ENCODE results near the gene TNPO3. TPM values are rescaled to one million over a fixed set of nuclear protein-coding genes. Genes with fewer than 3 reads are reported as not detected.

Gene TNPO3
- total RNA-seq, 1 donor from 2014 or later: 52.3 TPM

DNA sequence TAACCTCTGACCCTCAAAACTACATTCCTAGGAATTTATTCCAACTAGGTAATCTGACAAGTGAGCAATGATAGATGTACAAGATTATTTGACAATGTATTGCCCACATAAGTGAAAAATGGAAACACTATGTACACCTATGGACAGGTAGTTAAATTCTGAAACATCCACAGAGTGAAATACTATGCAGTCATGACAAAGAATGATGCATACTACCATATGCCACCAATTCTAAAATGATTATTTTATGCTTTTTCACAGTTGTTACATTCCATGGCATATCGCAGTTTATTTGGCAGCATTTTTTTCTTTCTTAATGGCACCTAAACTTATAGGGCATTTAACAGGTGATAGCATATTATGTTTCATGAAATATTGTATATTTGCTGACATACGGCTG lies 20.1 kb upstream of the TNPO3 start:
- TF ChIP-seq, protein P1, sequence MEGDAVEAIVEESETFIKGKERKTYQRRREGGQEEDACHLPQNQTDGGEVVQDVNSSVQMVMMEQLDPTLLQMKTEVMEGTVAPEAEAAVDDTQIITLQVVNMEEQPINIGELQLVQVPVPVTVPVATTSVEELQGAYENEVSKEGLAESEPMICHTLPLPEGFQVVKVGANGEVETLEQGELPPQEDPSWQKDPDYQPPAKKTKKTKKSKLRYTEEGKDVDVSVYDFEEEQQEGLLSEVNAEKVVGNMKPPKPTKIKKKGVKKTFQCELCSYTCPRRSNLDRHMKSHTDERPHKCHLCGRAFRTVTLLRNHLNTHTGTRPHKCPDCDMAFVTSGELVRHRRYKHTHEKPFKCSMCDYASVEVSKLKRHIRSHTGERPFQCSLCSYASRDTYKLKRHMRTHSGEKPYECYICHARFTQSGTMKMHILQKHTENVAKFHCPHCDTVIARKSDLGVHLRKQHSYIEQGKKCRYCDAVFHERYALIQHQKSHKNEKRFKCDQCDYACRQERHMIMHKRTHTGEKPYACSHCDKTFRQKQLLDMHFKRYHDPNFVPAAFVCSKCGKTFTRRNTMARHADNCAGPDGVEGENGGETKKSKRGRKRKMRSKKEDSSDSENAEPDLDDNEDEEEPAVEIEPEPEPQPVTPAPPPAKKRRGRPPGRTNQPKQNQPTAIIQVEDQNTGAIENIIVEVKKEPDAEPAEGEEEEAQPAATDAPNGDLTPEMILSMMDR (conservative IDR thresholded peaks at IDR 0.05): no peak
- peaks cover 14% of the 10 kb centered on the region for H3K27me3 Mint-ChIP-seq
- H3K36me3 Mint-ChIP-seq: no peaks in the 10 kb centered on the region
- no peak for DNase-seq (ENCODE audit: extremely low spot score, unreplicated experiment)
- H3K4me3 Mint-ChIP-seq: no peak overlapping the region
- no peaks in the 10 kb centered on the region for H3K9me3 Mint-ChIP-seq
- H3K4me1 Mint-ChIP-seq (ENCODE audit: unreplicated experiment): no peaks in the 10 kb centered on the region
- no peak overlapping the region for H3K27ac Mint-ChIP-seq

DNA sequence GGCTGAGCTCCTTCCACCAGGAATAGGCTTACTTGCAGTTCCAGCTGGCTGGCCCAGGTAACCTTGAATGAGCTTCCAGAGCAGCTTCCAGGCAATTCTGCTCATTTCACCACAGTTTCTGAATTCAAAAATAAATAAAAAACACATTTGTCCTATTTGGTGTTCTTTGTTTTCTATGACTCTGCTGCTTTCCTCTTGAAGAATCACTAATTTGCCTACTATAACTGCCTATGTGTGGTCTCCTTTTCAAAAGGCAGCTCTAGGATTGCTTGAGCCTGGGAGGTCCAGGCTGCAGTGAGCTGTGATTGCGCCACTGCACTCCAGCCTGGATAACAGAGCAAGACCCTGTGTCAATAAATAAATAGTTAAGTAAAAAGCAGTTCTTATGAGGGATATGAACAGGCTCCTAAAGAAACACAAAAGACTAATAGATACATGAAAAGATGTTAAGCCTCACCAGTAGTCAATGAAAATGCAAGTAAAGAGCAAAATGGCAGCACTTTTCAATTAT lies 19.5 kb upstream of the TNPO3 start:
- Mint-ChIP-seq H3K4me1 (ENCODE audit: unreplicated experiment) (no peaks in the 10 kb centered on the region), H3K4me3 (no peak overlapping the region), H3K9me3 (no peaks in the 10 kb centered on the region), H3K36me3 (no peaks in the 10 kb centered on the region), H3K27me3 (peaks cover 15% of the 10 kb centered on the region), H3K27ac (no peak overlapping the region)
- DNase-seq (ENCODE audit: extremely low spot score, unreplicated experiment): no peak
- TF ChIP-seq, protein P1 (conservative IDR thresholded peaks at IDR 0.05): no peak

DNA sequence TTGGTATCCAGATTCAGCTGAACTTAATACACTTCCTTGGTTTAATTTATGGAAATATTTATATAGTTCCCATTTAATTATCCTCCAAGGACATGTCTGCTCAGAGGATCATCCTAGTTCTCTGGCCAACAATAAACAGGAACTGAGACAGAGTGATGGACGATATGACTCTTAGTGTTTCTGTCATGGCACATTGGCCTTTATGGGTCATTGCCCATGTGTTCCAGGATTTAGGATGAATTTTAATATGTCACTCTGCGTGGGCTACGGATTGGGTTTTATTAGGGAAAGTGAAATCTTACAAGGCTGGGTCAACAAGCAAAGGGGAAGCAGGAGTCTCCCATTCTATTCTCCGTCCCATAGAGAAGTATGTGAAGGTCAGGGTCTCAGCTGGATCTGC lies 18.8 kb upstream of the TNPO3 start:
- Mint-ChIP-seq H3K27ac (no peak overlapping the region), H3K4me3 (no peak overlapping the region), H3K4me1 (ENCODE audit: unreplicated experiment) (no peaks in the 10 kb centered on the region), H3K27me3 (peaks cover 17% of the 10 kb centered on the region), H3K9me3 (no peaks in the 10 kb centered on the region), H3K36me3 (no peaks in the 10 kb centered on the region)
- TF ChIP-seq, protein P1 (conservative IDR thresholded peaks at IDR 0.05): no peak
- no peak for DNase-seq (ENCODE audit: extremely low spot score, unreplicated experiment)

DNA sequence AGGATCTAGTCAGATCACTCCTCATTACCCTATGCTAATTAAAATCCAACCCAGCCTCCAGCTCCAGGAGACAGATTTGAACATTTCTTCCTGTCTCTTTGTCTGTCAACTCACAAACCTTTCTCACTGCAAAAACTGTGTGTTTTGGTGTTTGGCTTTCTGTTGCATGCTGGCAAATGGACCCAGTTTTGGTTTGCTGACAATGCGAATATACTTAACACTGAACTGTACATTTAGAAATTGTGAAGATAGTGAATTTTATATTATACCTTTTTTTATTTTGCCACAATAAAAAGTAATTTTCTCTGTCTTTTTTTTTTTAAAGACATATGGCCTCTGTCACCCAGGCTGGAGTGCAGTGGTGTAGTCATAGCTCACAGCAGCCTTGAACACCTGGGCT lies 18.3 kb upstream of the TNPO3 start:
- Mint-ChIP-seq H3K4me3 (no peak overlapping the region), H3K27ac (no peak overlapping the region), H3K36me3 (no peaks in the 10 kb centered on the region), H3K4me1 (ENCODE audit: unreplicated experiment) (no peaks in the 10 kb centered on the region), H3K27me3 (peaks cover 14% of the 10 kb centered on the region), H3K9me3 (no peaks in the 10 kb centered on the region)
- TF ChIP-seq, protein P1 (conservative IDR thresholded peaks at IDR 0.05): no peak
- DNase-seq (ENCODE audit: extremely low spot score, unreplicated experiment): no peak

DNA sequence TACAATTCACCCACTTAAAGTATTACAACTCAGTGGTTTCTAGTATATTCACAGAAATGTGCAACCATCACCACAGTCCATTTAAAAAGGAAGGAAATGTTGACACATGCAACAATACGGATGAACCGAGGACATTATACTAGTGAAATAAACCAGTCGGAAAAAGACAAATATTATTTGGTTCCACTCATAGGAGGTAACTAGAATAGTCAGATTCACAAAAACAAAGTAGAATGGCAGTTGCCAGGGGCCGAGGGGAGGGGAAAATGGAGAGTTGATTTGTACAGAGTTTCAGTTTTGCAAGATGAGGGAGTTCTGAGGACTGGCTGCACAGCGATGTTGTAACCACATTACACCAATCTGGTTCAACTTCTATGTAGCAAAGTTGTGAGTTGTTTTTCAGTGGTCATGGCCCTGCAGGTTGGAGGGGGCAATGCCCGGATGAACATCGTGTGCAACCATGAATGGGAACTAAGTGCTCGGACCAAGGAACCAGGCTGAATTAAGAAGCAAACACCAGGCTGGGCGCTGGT lies 17.6 kb upstream of the TNPO3 start:
- Mint-ChIP-seq H3K36me3 (no peaks in the 10 kb centered on the region), H3K4me3 (no peak overlapping the region), H3K4me1 (ENCODE audit: unreplicated experiment) (peaks cover 2% of the 10 kb centered on the region), H3K9me3 (no peaks in the 10 kb centered on the region), H3K27me3 (peaks cover 14% of the 10 kb centered on the region), H3K27ac (no peak overlapping the region)
- TF ChIP-seq, protein P1 (conservative IDR thresholded peaks at IDR 0.05): no peak
- no peak for DNase-seq (ENCODE audit: extremely low spot score, unreplicated experiment)

DNA sequence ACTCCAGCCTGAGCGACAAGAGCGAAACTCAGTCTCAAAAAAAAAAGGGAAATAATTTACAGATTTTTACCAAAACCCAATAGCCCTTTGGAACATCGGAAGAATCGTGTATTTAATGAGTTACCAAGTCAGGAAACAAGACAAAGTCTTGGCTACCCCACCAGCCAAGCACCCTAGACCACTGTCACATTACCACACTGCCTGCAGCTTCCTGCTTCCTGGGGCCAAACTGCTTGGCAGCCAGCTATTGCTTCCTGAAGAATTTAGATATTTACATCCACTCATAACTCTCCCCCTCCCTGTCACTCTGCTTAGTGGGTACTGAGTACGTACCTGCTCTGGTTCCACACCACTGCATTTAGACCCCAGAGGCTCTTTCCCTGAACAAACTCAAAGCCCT lies 14.1 kb upstream of the TNPO3 start:
- DNase-seq (ENCODE audit: extremely low spot score, unreplicated experiment): no peak
- H3K36me3 Mint-ChIP-seq: no peaks in the 10 kb centered on the region
- H3K4me1 Mint-ChIP-seq (ENCODE audit: unreplicated experiment): peaks cover 18% of the 10 kb centered on the region
- H3K27me3 Mint-ChIP-seq: peaks cover 14% of the 10 kb centered on the region
- H3K9me3 Mint-ChIP-seq: no peaks in the 10 kb centered on the region
- no peak overlapping the region for H3K27ac Mint-ChIP-seq
- TF ChIP-seq, protein P1 (conservative IDR thresholded peaks at IDR 0.05): no peak
- H3K4me3 Mint-ChIP-seq: no peak overlapping the region
